GM23338 (cell line): ENCODE results near the gene PTX3. TPM values are rescaled to one million over a fixed set of nuclear protein-coding genes. Genes with fewer than 3 reads are reported as not detected.

Experiments used
- ATAC-seq: fragments of 200-7000 bp; cut with Tn5 transposase; 3 replicates; pipeline ENCODE4 v1.9.1; 2020
- DNase-seq: peaks from one replicate; pipeline ENCODE4 v3.0.0-alpha.2; 2015; ENCODE audit warnings: low spot score
- H2AFZ ChIP-seq: fragments of 200-600 bp; sonication (generic); 2 replicates; pipeline ENCODE4 v1.8.0; 2016; ENCODE audit warnings: antibody characterized with exemption, mild to moderate bottlenecking, moderate library complexity
- H3F3A ChIP-seq: fragments of 200-600 bp; sonication (generic); replicated peaks from 2 replicates; pipeline ENCODE4 v1.8.0; 2017; ENCODE audit warnings: antibody characterized with exemption, mixed run types, low read depth
- H3K27ac ChIP-seq: fragments of 200-600 bp; sonication (generic); 2 replicates; pipeline ENCODE4 v1.6.1; 2016; ENCODE audit warnings: low read depth
- H3K27me3 ChIP-seq: fragments of 200-600 bp; sonication (generic); 2 replicates; pipeline ENCODE4 v1.8.0; 2016; ENCODE audit warnings: mild to moderate bottlenecking, mixed run types, moderate library complexity; ENCODE audit not compliant: insufficient read depth
- H3K36me3 ChIP-seq: fragments of 200-600 bp; sonication (generic); 2 replicates; pipeline ENCODE4 v1.8.0; 2016; ENCODE audit warnings: mild to moderate bottlenecking; ENCODE audit not compliant: insufficient read depth
- H3K4me1 ChIP-seq: fragments of 200-600 bp; sonication (generic); 2 replicates; pipeline ENCODE4 v1.8.0; 2016; ENCODE audit warnings: mild to moderate bottlenecking, moderate library complexity; ENCODE audit not compliant: insufficient read depth
- H3K4me2 ChIP-seq: fragments of 200-600 bp; sonication (generic); 2 replicates; pipeline ENCODE4 v1.7.1; 2017; ENCODE audit warnings: mixed run types
- H3K4me3 ChIP-seq: fragments of 200-600 bp; sonication (generic); 2 replicates; pipeline ENCODE4 v1.6.1; 2016; ENCODE audit warnings: mixed run types
- H3K79me2 ChIP-seq: fragments of 200-600 bp; sonication (generic); replicated peaks from 2 replicates; pipeline ENCODE4 v1.8.0; 2017; ENCODE audit warnings: mild to moderate bottlenecking; ENCODE audit not compliant: insufficient read depth
- H3K9me2 ChIP-seq: fragments of 200-600 bp; sonication (generic); 2 replicates; pipeline ENCODE4 v1.8.0; 2017; ENCODE audit not compliant: insufficient read depth
- H4K20me1 ChIP-seq: fragments of 200-600 bp; sonication (generic); replicated peaks from 2 replicates; pipeline ENCODE4 v1.8.0; 2017; ENCODE audit warnings: mild to moderate bottlenecking; ENCODE audit not compliant: insufficient read depth
- H3K27ac Mint-ChIP-seq: 2 replicates; pipeline ENCODE4 v1.8.0; 2020; ENCODE audit warnings: inconsistent platforms, mild to moderate bottlenecking, moderate library complexity, mixed read lengths
- H3K27me3 Mint-ChIP-seq: 3 replicates; pipeline ENCODE4 v1.8.0; 2022; ENCODE audit warnings: low read depth, mild to moderate bottlenecking, moderate library complexity, mixed read lengths, inconsistent platforms; ENCODE audit not compliant: insufficient read depth, poor library complexity
- H3K36me3 Mint-ChIP-seq: 3 replicates; pipeline ENCODE4 v1.8.0; 2021; ENCODE audit warnings: low read depth, mild to moderate bottlenecking, inconsistent platforms, moderate library complexity, mixed read lengths
- H3K4me1 Mint-ChIP-seq: 3 replicates; pipeline ENCODE4 v1.8.0; 2020; ENCODE audit warnings: mild to moderate bottlenecking, inconsistent platforms, mixed read lengths
- H3K4me3 Mint-ChIP-seq: 3 replicates; pipeline ENCODE4 v1.8.0; 2021; ENCODE audit warnings: moderate library complexity, mild to moderate bottlenecking, inconsistent platforms, mixed read lengths
- H3K9me3 Mint-ChIP-seq: 3 replicates; pipeline ENCODE4 v1.8.0; 2020; ENCODE audit warnings: moderate library complexity, mild to moderate bottlenecking, inconsistent platforms, mixed read lengths
- CREB1 ChIP-seq: fragments of 250-450 bp; sonication (Bioruptor Pico); IDR thresholded peaks from 2 replicates; pipeline ENCODE4 v1.5.0; 2020; ENCODE audit warnings: low read depth, mild to moderate bottlenecking, moderate library complexity
- CTCF ChIP-seq, 2 experiments: fragments of 200-600 bp in 1 of 2; sonication (generic) in 1 of 2; conservative IDR thresholded peaks; 2 replicates each; pipeline versions ENCODE4 v1.5.1 to v1.6.1; 2016 to 2017; ENCODE audit warnings: antibody characterized with exemption in 2 of 2, low read depth in 2 of 2, mild to moderate bottlenecking in 2 of 2, moderate library complexity in 1 of 2
- ETS1 ChIP-seq: IDR thresholded peaks from 2 replicates; pipeline ENCODE4 v1.6.1; 2016; ENCODE audit warnings: antibody characterized with exemption
- EZH2 ChIP-seq: fragments of 200-600 bp; sonication (generic); IDR thresholded peaks from one replicate; pipeline ENCODE4 v1.8.0; 2017; ENCODE audit warnings: antibody characterized with exemption, mild to moderate bottlenecking, low read depth; ENCODE audit not compliant: unreplicated experiment
- JUNB ChIP-seq: IDR thresholded peaks from one replicate; pipeline ENCODE4 v1.6.1; 2016; ENCODE audit warnings: antibody characterized with exemption; ENCODE audit not compliant: unreplicated experiment
- NANOG ChIP-seq: IDR thresholded peaks from 2 replicates; pipeline ENCODE4 v1.6.1; 2016; ENCODE audit warnings: antibody characterized with exemption, borderline replicate concordance
- POLR2AphosphoS5 ChIP-seq: IDR thresholded peaks from 2 replicates; pipeline ENCODE4 v1.6.1; 2016; ENCODE audit warnings: antibody characterized with exemption, low read depth
- REST ChIP-seq: IDR thresholded peaks from one replicate; pipeline ENCODE4 v1.6.1; 2018; ENCODE audit warnings: antibody characterized with exemption; ENCODE audit not compliant: unreplicated experiment
- STAT1 ChIP-seq: IDR thresholded peaks from one replicate; pipeline ENCODE4 v1.6.1; 2016; ENCODE audit warnings: antibody characterized with exemption; ENCODE audit not compliant: unreplicated experiment
- ZNF114 ChIP-seq: fragments of 250-450 bp; sonication (Bioruptor Pico); IDR thresholded peaks from 2 replicates; pipeline ENCODE4 v1.5.0; 2020; ENCODE audit warnings: mild to moderate bottlenecking, moderate library complexity
- polyA plus RNA-seq: library from polyadenylated mRNA; unstranded; fragments of >200 nt; fragmentation: Nextera tagmentation; extraction: Ambion mirVana; gene quantifications from 2 replicates; pipeline ENCODE4 v1.2.1, GENCODE V29; 2016
- total RNA-seq: library from RNA; depleted of rRNA; stranded (reverse); fragments of >200 nt; shearing (Covaris generic); gene quantifications from 2 replicates; pipeline ENCODE4 v1.2.3, GENCODE V29; 2014

PTX3 gene
- total and polyA plus RNA-seq, 2 experiments from 2014 or later = 1.2 to 2.4 TPM

- Histone ChIP-seq H3K79me2 (no peaks in the 10 kb centered on the region), H3K27me3 (no peaks in the 10 kb centered on the region), H3F3A (no peaks in the 10 kb centered on the region), H3K36me3 (no peaks in the 10 kb centered on the region), H3K9me2 (no peaks in the 10 kb centered on the region), H3K27ac (no peak overlapping the region), H3K4me3 (no peak overlapping the region), H2AFZ (no peak overlapping the region), H4K20me1 (no peaks in the 10 kb centered on the region), H3K4me1 (no peaks in the 10 kb centered on the region), H3K4me2 (no peak overlapping the region)
- Mint-ChIP-seq H3K4me1 (peaks cover 14% of the 10 kb centered on the region), H3K27me3 (peaks cover 1% of the 10 kb centered on the region), H3K9me3 (no peaks in the 10 kb centered on the region; the same call in 2 of the 3 replicates), H3K4me3 (no peak overlapping the region), H3K27ac (no peak overlapping the region), H3K36me3 (peaks cover 2% of the 10 kb centered on the region; the same call in 2 of the 3 replicates)
- ATAC-seq (no peak), DNase-seq (no peak)
- TF ChIP-seq JUNB = no peak
- TF ChIP-seq REST = no peak
- no peak for TF ChIP-seq EZH2
- TF ChIP-seq CTCF (conservative IDR thresholded peaks at IDR 0.05; ENCODE audit: low read depth in 2 of 2) = no peak
These were observed 51.5 kb downstream of the PTX3 start for GRCh38 chr3:157488144-157488543.

- Histone ChIP-seq H3K27me3 (no peaks in the 10 kb centered on the region), H4K20me1 (no peaks in the 10 kb centered on the region), H3K4me3 (no peak overlapping the region), H3K79me2 (no peaks in the 10 kb centered on the region), H3K27ac (no peak overlapping the region), H3F3A (no peaks in the 10 kb centered on the region), H3K9me2 (no peaks in the 10 kb centered on the region), H2AFZ (no peak overlapping the region), H3K4me2 (no peak overlapping the region), H3K36me3 (no peaks in the 10 kb centered on the region), H3K4me1 (no peaks in the 10 kb centered on the region)
- no peak for DNase-seq
- Mint-ChIP-seq H3K36me3 (peaks cover 3% of the 10 kb centered on the region; the same call in 2 of the 3 replicates), H3K4me1 (peaks cover 30% of the 10 kb centered on the region), H3K27ac (no peak overlapping the region), H3K27me3 (peaks cover 4% of the 10 kb centered on the region), H3K4me3 (no peak overlapping the region), H3K9me3 (no peaks in the 10 kb centered on the region)
- no peak for ATAC-seq
- TF ChIP-seq EZH2 (no peak), ZNF114 (CRISPR knock-in tag) (no peak), JUNB (no peak), CTCF (conservative IDR thresholded peaks at IDR 0.05; ENCODE audit: low read depth in 2 of 2) (no peak), POLR2AphosphoS5 (no peak), NANOG (no peak), STAT1 (no peak), ETS1 (no peak), CREB1 (CRISPR knock-in tag) (no peak), REST (no peak)
These were observed 54.5 kb downstream of the PTX3 start for GRCh38 chr3:157491136-157491535.
